ENCODE measurements around the gene MMD2.

- TF ChIP-seq EZH2phosphoT487 (IDR thresholded peaks at IDR 0.05; ENCODE audit: insufficient read depth, low read depth) (no peak), EZH2 (IDR thresholded peaks at IDR 0.05; ENCODE audit: insufficient read depth, poor library complexity, severe bottlenecking) (no peak)
Measured at GRCh38 chr7:4889682-4890081, 69.3 kb downstream of the MMD2 start.

Data from GM23248 (cell line).